GM18951 (cell line): ENCODE data around the gene FMNL2.

ENCODE experiments used
- POLR2A ChIP-seq: IDR thresholded peaks from 4 replicates; pipeline ENCODE4 v1.6.1; 2011; ENCODE audit warnings: mild to moderate bottlenecking; ENCODE audit not compliant: insufficient read length, insufficient read depth; ENCODE audit errors: extremely low read depth
- in situ Hi-C: fragments of 300-500 bp; cut with MboI; formaldehyde crosslinking; loops from one replicate; pipeline ENCODE4 v1.12.0; 2022; ENCODE audit warnings: low sequenced_read_pairs, mixed read lengths, inconsistent platforms; ENCODE audit not compliant: unreplicated experiment

FMNL2 gene

DNA sequence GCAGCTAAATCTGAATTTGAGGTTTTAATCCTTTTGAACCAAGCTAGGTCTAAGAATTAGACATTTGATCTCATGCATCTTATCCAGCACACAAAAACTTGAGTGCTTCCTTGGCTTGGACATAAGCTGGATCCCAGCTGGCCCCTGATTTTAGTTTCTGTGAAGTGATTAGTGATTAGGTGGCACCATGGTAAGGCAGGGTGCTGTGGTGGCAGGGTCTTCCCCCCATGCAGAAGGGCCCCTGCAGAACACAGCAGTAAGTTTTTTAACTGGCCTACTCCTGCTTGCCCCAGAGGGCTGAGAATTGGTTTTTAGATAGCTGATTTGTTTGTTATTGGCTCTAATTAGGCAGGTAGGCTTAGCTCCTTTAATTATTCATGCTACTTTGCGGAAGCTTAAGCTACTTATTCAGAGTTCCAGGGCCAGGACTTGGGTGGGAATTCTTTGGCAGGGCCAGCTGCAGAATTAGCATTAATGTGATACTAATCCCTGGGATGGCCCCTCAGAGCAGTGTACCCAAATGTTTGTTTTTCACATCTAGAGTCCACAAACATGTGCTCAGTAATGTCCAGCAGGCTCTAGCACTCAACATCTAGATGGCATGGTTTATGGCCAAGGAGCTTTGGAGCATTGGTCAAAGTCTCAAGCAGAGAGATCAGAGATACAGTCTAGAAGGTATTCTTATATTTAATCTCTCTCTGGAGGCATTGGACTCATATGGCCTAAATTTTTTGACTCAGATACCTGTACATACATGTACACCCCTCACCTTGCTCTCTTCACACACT, 99.6 kb downstream of the FMNL2 start:
- in situ Hi-C loops = no loop called here
- no peak for TF ChIP-seq POLR2A

DNA sequence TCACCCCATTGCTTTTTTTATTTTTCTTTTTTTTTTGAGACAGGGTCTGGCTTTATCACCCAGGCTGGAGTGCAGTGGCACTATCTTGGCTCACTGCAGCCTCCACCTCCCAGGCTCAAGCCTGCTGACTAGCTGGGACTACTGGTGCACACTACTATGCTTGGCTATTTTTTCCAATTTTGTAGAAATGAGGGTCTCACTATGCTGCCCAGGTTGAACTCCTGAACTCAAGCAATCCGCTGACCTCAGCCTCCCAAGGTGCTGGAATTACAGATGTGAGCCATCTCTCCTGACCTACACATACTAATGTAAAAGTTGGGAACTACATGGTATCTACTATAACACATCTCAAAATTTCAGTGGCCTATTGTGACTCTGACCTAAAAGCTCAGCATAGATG, 101.2 kb downstream of the FMNL2 start:
- in situ Hi-C loops = no loop called here
- TF ChIP-seq POLR2A = no peak

DNA sequence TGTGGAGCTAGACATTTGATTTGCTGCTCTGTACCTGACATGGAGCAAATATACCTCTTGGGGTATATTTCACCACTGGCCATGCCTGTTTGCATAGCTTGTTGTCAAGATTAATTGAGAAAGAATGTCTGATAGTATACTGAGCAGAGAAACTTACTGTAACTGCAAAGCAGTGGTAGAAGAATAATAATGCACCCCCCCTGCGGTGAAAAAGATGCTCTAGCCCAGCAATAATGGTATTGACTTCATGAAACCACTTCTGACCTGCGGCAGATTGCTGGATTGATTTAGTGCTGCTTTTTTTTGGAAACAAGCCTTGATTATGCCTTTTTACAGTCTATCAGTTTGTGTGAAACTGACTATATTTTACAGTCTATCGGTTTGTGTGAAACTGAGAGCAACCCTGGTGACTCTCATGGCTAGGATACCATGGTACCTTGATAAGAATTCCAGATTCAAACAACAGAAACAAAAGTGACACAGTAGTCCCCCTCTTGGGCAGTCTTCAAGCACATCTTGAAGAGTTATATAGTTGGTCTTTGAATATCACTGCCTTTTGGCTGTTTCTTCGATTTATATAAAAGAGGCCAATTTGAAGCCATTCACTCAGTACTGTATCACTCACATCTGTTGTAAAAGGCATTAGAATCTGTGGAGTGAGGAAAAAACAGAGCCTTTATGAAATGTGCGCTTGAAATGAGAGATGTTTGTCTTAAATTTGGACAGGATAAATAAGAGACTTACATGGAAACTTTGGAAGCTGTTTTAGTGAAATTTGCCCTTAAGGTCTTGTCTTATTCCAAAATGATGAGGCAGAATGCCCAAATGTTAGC, 102.5 kb downstream of the FMNL2 start:
- no peak for TF ChIP-seq POLR2A
- in situ Hi-C loops = no loop called here

DNA sequence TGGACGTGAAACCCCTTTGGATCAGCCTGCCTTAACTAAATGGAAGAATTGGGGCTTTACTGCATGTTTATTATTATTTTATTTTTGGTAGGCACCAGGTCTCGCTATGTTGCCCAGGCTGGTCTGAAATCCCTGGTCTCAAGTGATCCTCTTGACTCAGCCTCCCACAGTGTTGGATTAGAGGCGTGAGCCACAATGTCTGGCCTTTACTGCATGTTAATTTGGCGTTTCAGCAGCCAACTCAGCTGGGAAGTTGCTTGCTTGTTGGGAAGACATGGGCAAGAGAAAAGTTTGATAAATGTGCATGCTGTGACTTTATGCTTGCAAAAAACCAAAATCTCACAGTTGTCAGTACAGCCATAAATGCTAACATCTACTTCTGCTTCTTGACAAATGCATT, 105.1 kb downstream of the FMNL2 start:
- TF ChIP-seq POLR2A = no peak
- in situ Hi-C loops = no loop called here

DNA sequence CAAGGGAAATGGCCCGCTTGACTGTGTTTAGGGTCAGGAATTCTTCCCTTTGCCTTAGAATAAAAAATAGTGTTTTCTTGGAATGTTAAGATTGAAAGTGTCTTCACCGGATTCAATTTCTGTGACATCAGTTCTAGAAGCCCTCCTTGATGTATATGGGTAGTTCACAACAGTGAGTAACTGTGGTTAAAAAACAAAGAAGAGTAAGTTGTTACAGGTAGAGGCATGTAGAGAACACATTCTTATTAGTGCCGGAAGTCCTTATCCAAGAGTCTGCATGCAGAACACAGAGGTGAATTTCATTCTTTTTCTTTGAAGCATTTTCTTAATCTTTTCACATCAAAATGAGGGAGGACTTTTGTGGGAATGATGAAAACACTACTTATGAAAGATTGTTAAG, 105.5 kb downstream of the FMNL2 start:
- in situ Hi-C loops = no loop called here
- TF ChIP-seq POLR2A = no peak

DNA sequence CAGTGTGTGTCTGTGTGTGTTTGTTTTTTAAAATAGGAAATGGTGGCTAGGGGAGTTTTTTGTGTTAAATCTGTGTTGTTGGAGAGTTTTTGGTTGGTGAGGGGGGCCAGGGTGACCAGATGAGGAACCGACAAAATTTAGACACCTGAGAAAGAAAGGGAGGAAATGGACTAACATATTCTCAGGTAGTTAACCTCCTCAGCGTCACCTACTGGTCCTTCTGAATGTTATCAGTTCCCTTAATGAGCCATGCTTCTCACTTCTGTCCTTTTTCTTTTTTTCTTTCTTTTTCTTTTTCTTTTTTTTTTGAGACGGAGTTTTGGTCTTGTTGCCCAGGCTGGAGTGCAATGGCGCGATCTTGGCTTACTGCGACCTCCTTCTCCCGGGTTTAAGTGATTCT, 107.0 kb downstream of the FMNL2 start:
- no peak for TF ChIP-seq POLR2A
- in situ Hi-C loops = no loop called here

DNA sequence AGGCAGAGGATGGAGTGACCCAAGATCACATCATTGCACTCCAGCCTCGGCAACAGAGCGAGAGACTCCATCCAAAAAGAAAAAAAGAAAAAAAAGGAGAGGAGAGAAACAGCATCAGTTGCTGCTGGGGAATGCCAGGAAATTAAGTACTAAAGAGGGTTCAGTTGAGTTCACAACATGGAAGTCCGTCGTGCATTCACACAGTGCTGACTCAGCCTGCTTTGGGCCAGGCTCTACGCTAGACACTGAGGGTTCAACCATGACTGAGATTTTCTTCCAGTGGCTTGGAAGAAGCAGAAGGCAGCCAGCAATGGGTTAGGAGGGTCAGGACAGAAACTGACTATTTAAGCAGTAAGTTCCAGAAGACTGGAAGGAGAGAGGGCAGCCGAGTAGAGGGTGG, 108.8 kb downstream of the FMNL2 start:
- in situ Hi-C loops = no loop called here
- no peak for TF ChIP-seq POLR2A

DNA sequence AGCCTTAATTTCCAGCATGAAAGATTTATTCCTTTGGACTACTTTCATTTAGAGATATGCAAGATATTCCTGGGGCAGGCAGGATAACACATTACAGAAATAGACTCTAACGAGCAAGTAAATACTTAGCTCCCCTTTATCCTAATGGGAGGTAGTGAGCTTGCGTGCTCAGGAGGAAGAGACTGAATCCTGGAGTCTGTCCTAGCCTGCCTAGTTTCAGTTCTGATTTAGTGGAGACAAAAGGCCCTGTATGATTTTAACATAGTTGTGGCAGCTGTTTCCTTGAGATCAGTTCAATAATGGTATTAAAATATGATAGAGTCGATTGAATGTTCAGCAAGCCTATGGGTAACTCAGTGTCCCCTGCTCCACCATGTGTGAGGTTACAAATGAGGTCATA, 109.5 kb downstream of the FMNL2 start:
- in situ Hi-C loops = no loop called here
- no peak for TF ChIP-seq POLR2A

DNA sequence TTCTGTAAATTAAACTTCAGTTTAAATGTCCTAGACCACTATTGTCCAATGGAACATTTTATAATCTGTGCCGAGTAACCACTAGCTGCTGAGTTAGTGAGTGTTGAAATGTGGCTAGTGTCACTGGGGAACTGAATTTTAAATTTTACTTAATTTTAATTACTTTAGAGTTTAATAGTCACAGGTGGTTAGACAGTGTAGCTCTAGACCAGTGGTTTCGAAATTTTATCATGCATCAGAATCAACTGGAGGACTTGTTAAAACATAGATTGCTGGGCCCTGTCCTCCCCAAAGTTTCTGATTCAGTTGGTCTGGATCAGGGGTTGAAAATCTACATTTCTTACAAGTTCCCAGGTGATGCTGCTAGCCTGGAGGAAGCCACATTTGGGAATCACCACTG, 110.4 kb downstream of the FMNL2 start:
- no peak for TF ChIP-seq POLR2A
- in situ Hi-C loops = no loop called here

DNA sequence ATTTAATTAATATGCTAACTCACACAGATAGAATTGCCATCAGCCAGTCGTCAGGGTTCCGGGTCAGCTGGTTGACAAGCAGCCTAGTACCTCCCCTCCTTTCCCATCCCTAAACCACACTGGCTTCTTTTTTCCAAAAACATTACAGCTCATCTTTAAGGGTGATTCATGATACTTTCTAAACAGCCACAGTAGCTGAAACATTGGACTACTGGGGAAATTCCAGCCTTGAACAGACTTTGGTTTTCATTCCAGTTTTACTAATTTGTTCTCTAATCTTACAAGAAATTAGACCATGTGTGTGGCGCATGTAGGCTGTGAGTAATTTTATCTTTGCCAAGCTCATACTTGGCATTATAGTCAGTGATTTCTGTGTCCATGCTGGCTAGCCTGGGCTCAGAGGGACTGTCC, 110.8 kb downstream of the FMNL2 start:
- no peak for TF ChIP-seq POLR2A
- in situ Hi-C loops = no loop called here

DNA sequence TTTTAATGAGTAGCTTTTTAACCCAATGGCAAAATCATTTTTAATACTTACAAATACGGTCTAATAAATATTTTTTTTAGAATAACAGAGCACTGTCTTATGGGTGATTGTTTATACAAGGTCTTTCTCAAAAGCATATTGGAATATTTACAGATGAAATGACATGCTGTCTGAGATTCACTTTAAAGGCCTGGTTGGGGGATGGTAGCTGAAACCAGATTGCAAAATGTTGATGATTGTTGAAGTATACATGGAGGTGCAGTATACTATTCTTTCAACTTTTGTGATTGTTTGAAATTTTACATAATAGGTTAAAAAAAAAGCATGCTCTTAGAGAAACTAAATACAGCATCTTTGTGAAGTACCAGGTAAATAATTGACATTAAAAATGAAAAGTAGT, 111.2 kb downstream of the FMNL2 start:
- TF ChIP-seq POLR2A = no peak
- in situ Hi-C loops = no loop called here

DNA sequence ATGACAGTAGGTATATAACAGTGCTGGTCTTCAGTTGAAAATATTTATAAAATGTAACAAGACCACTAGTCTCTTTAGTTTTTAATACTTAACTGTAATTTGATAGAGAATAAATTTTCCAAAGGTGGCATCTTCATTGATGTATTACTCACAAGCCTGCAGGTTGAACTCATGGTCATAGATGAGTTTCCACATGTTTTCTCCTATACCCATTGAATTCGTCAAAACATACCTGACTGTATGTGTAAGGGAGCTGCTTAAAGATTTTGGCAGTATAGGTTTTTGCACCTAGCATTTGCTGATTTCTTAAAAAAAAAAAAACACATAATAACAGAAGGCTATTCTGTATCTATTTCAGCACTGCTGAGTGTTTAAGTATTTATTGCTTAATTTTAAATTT, 112.9 kb downstream of the FMNL2 start:
- TF ChIP-seq POLR2A = no peak
- in situ Hi-C loops = no loop called here

DNA sequence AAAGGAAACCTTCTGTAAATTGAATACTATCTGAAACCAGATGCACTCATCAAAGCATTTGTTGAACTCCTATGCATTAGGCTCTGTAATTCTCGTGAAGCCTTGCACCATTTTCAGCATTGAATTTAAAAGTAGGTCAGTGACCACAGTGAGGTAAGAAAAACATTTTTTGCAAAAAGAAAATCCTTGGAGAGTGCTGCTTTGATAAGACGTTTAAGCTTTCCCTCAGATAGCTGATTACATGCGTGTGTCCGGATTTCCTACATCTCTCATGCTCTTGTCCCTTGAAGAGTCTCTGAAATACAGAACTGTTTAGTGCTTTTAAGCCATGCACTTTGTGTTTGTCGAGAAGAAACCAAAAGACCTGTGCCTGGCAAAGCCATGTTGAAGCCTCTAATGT, 113.6 kb downstream of the FMNL2 start:
- in situ Hi-C loops = no loop called here
- TF ChIP-seq POLR2A = no peak

DNA sequence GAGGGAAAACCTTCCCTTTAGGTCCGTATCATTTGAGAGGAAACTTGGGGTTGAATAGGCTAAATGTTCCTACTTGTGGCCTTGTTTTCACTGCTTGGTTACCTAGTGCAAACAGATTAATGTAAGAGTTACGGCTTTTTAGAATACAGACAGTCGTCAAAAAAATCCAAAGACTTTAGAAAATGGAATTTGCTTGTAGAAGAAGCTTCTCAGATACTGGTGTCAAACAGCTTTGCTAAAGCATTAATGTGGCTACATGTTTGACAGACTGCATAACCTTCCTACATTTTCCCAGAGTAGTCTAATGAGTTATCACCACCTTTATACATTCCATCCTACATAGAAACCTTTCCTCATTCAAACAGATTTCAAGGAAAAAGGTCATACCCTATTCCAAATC, 114.6 kb downstream of the FMNL2 start:
- in situ Hi-C loops = no loop called here
- no peak for TF ChIP-seq POLR2A
